GM18498 (cell line): ENCODE measurements around the gene TUBGCP3.

Experiments
- ATAC-seq: cut with Tn5 transposase; IDR thresholded peaks from one replicate; pipeline ENCODE4 v1.9.1; 2021; ENCODE audit warnings: mild to moderate bottlenecking, moderate library complexity; ENCODE audit not compliant: unreplicated experiment

The TUBGCP3 gene

DNA sequence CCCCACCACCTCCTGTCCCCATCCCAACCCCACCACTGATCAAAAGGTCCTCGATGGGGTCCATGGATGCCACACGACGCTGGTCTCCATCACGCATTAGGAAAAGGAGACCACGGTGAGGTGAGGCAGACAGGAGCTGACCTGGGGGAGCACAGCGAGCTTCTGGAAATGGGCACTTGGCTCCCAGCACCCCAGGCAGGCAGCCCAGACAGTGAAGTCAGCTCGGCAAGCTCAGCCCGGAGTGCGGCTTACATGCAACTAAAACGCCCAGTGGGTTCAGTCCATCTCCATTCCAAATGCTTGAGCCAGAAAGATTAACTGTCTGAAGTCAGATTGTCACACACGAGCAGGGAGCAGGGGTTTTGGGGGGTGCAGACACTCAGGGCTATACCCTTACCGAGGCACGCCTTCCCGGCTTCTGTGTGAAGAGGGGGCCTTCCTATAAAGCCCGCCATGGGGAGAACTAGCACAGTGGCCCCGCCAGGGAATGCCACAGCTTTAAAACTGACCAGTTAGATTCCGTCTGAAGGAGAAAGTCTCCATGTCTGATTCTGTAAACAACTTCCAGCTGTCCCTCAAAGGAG, 132.4 kb downstream of the TUBGCP3 start:
- no peak for ATAC-seq

DNA sequence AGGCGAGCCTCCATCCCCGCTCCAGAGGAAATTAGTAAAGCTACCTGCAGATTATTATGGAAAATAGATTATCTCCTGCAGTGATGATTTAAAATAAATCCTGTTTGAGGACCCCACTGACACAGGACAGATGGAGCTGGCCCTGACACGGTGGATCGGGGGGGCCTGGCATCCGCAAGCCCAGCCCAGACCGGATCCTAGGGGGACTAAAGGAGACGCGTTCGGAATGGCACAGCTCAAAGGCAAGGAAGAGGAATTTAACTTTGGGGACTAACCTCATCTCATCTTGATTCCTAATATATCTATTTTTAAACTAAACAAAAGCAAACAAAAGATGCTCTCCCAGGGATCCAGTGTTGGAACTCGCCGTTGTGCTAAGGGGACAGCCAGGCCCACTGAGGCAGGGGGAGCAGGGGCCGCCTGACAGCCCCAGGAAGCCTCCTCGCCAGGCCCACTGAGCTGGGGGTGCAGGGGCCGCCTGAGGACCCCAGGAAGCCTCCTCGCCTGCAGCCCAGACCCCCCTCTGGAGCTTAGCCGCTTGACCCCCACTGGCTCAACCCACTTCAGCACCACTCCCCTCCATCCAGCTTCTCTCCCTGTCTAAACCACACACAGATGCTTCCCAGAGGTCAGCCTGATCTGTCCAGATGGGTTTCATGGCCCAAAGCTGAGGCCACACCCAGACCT, 133.2 kb downstream of the TUBGCP3 start:
- ATAC-seq = no peak

DNA sequence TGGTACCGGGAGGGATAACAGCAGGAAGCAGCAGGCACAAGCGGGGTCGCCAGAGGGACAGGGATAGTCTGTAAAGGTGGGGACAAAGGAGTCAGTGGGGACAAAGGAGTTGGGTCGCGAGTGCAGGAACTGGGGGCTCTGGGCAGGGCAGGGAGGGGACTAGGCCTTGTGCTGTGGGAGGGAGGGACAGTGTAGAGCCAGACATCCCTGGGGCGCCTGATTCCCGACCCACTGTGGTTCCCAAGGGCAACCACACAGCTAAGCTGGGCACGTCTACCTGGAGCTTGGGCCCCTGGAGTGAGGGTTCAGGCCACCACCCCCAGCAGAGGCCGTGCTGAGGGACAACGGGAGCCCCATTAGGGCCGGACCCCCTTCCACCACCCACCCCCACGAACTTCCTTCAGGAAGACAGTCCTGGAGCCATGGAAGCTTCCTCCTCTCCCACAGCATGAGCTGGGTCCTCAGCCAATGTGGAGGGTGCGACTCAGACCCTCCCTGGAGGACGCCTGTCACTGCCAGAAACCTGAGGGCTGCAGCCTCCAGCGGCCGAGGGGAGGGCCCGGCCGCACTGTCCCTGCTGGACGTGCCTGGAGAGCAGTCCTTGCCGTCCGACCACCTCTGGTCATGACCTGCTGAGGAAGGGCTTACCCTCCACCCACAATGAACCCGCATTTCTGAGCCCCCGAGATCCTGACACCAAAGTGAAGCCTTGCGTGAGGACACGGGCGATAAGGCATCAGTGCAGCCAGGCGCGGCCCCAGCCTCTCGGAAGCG, 133.9 kb downstream of the TUBGCP3 start:
- ATAC-seq = no peak

DNA sequence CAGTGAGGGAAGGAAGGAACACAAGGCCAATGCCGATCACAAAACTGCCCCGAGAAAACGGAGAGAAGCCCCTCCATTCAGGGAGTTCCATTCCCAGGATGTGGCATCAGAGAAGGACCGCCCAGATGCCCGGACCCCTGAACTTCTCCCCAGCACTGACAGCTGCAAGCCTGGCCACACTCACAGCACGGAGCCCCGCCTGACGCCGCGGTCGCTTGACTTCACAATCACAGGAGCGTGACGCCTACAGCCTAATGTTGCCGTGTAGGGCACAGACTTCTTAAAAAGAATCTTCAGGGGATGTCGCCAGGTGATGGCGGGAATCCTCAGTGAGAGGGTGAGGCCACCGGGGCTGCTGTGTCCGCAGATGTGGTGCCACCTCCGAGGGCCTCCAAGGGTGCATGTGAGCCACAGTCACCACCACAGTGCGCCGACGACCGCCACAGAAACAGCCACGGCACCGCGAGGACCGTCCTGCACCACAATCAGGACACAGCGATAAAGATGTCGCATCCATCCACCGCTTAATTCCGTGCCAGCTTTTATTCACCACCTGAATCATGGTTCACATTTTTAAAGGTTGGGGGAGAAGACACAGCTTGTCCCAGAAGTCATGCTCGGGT, 134.6 kb downstream of the TUBGCP3 start:
- ATAC-seq = no peak

DNA sequence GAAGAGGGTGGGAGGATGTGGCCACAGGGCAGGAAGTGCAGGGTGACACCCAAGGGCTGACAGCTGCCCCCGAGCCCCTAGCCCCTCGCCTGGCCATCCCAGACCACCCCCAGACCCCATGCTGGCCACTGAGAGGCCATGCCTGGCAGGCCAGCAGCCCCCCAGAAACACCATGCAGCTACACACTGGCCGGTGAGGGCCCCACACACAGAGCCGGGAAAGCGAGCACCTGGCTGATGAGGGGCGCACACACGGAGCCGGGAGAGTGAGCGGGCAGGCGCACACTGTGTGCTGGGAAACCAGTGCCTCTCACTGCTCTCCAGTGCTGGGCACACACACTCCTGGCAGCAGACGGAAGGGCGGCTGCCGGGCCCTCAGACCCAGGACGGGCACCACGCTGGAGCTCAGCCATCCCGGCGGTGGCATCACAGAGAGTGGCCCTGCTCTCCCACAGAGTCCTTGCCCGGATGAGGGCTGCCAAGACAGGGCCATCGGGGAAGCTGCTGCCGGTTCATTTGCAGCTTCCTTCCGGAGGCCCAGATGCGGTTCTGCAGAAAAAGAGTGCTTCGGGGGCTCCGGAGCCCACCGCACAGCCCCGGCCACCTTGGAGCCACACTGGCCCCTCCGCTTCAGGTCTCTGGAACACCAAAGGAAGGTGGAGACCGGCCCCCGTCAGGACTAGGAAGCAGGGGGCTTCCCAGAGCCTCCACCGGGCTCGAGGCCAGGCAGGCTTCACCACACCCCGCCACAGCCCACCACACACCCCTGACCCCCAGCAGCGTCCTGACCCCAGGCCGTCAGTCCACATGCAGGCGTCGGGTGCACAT, 135.4 kb downstream of the TUBGCP3 start:
- ATAC-seq = no peak

DNA sequence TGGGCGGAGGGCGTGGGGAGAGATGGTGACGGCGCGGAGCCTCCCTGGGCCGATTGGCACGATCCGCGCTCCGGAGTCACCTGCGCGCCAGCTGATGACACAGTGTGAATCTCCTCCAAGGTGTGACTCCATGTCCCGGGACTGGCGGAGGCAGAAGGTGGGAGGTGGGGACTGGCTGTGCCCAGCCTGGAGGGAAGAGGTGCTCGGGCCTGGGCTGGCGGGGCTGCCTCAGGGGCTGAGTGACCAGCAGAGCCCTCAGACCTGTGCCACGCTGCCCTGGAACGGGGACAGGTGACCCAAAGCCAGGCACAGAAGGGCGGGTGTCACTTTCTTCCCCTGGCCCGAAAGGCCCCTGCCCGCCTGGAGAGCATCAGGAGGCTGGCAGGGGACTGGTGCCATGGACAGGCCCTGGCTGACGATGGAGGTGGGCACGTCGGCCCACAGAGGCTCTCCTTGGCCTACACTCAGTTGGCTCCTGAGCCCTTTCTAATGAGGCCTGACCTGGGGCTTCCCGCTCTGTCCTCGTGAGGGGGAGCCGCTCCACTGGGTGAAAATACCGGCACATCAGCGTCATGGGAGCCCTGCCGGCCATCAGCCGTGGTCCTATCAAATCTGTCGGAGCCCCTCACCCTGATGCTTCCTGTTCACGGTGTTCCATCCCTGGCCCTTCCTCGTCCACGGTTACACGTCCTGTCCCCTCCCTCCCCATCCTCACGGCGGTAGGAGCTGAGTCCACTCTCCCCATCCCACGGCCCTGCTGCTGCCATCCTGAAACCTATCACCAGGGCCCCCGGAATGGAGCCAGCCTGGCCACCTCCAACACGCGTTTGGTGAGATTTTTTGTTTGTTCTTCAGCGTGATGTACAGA, 136.2 kb downstream of the TUBGCP3 start:
- no peak for ATAC-seq

DNA sequence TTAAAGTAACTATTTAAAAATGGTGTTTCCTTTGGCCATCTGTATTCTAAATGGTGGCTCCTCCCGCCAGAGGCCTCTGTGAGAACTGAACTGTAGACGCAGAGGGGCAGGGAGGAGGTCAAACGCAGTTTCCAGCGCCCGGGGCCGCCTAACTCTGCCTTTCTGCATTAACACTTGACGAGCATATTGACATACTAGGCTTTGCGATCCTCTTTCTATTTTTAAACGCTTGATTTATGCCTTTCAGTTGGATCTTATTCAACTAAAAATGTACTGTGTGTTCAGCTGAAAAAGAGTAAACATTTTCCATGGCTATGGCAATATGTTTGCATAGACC, 137.1 kb downstream of the TUBGCP3 start:
- ATAC-seq = no peak

DNA sequence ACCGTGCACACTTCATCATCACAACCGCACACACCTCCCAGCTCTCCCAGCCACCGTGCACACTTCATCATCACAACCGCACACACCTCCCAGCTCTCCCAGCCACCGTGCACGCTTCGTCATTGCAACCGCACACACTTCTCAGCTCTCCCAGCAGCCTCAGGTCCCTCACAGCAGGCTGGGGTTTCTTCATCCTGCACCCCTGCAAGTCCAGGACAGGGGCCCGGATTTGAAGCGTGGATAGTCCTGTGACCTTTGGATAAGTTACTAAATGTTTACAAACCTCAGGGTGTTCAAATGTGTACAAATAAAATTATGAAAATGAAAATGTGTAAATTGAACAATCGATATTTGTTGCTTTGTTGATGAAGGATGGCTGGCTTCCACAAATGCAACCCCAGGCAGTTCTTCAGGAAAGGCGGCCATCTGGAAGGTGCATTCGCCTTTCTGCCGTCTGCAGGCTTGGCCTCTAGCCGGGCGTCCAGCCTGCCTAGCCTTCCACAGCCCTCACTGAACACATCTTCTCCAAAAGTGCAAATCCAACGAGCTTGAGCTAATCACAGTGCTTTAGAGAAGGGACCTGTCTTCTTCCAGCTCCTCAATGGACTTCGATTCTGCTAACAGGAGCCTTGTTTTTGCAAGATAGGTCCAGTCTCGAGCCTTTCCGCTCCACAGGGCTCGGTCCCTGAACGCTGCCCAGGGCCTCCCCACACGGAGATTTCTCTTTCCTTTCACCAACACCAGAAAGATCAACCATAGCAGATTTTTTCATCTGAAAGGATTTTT, 137.6 kb downstream of the TUBGCP3 start:
- ATAC-seq = no peak

DNA sequence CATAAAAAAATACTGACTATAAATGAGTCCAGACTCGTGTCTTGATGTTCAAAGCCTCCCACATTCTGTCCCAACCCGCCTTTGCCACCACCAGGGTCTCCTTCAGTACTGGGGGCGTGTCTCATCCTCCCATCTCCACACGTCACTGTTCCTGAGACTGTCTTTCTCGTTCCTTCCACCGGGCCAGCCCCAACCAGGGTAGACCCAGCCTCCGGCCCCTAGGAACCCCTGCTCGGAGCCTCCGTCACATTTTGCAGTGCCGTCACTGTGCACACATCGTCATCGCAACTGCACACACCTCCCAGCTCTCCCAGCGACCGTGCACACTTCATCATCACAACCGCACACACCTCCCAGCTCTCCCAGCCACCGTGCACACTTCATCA, 138.4 kb downstream of the TUBGCP3 start:
- no peak for ATAC-seq

DNA sequence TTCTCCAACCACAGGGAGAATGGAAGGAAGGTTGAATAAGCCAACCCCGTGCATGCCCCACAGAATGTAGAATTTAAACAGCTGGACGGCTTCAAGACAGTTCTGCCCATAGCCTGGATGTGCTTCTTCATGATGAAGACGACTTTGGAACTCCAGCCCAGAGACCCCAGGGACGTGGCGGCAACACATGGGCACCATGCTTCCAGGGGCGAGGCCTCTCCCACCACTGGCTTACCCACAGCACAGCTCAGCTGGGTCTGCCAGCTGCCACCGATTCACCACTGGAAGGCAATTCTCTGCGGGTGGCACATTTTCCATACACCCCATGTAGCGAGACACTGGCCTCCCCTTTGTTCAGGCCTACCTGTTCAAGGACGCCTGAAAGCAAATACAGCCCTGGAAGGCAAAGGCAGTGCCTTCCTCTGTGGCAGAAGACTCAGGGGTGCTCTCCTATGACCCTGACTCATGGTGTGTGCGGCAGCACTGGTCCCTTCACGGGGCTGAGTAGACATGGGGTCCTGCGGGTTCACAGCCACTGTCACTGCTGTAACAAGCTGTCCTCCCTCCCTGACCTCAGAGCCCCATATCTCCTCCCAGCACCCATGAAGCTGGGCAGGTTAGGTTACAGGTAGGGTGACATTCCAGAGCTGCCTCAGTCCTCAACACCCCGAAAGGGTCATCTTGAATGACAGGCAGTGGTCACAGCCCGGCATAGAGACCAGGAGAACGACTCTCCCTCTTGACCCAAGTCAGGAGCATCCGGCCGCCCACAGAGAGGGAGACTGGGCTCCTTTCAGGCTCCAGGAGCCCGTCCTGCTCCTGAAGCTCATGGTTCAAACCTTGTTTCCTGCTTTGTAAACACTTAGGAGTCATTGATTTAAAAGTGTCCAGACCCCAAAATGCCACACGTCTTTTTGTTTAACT, 139.1 kb downstream of the TUBGCP3 start:
- no peak for ATAC-seq

DNA sequence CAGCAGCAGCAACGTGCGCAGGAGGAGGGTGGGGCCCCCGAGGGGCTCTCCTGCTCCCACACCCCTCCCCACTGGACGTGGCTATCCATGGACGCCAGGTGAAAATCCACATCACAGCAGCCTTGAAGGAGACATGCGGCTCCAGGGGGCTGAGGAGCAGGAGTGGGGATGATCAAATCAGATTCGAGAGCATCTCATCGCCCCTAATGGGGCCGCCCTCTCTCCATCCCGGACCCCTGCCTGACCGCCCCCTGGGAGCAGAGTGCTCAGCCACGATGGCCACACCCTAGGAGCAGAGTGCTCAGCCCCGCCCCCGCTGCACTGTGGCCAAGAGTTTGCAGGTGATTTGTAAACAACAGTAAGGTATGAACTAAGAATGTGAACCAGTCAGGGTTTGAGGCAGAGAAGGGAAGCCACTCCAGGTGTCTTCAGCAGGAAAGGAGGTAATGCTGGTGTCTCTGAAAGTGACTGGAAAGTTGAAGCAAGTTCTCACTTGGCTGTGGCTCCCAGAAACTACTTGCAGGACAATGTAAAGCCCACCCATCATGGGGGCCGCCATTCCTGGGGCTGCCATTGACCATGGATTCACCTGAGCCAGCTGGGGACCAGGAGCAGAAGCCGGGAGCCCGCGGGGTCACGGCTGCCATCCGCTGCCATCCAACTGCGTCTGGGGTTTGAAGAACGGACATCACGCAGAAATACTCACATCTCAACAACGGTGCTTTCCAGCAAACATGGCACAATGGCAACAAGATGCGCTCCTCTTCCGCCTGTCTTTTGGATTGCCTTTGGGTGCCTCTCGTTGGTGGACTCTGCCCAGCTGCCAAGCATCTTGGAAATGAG, 140.0 kb downstream of the TUBGCP3 start:
- ATAC-seq = no peak

DNA sequence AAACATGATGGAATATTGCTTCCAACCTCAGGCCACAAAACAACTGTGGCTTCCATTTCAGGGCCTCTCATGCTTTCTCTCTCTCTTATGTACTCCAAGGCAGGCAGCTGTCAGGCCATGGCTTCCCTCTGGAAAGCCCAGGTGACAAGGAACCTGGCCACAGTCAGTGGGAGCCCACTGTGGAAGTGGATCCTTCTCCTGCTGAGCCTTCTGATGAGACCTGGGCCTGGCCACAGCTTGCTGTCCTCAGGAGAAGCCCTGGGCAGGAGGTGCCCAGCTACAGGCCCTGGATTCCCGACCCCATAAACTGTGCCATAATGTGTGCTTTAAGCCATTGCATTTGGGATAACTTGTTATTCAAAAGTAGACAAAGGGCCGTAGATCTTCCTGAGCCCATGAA, 140.6 kb downstream of the TUBGCP3 start:
- ATAC-seq = no peak

DNA sequence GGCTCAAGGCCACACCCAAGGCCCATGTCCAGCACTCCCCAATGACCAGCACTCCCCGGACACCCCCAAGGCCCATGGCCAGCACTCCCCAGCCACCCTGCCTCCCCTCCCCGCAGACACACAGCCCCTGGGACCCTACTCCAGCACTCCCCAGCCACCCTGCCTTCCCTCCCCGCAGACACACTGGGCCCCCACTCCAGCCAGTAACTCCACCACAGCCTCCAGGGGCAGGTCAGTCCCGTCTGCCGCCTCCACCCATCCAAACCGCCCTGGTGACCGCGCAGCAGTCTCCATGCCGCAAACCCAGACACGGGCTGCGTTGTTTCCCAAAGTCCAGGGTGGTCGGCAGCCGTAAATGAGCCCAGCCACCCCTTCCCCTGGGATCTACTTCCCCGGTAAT, 141.1 kb downstream of the TUBGCP3 start:
- no peak for ATAC-seq

DNA sequence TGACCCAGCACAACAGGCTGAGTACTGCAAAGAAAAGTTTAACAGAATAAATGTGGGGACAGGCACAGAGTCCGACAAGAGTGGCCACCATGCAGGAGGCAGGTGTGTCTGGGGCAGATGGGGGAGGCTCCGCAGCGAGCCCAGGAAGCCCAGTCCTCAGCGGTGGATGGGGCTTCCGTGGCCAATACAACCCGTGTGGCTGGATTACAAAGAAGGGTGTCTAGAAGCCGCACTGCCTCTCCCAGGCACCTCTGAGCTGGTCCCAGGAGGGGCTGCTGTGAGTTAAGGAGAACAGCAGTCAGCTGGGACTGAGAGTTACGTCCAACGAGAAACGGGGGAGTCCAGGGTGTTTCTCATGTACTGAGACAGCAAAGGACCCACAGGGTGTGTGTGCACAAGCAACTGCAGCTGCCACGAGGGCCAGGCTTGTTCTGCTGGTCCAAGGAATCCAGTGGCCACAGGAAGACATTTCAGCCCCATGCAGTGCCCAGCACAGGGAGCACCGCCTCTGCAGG, 141.5 kb downstream of the TUBGCP3 start:
- ATAC-seq = no peak

DNA sequence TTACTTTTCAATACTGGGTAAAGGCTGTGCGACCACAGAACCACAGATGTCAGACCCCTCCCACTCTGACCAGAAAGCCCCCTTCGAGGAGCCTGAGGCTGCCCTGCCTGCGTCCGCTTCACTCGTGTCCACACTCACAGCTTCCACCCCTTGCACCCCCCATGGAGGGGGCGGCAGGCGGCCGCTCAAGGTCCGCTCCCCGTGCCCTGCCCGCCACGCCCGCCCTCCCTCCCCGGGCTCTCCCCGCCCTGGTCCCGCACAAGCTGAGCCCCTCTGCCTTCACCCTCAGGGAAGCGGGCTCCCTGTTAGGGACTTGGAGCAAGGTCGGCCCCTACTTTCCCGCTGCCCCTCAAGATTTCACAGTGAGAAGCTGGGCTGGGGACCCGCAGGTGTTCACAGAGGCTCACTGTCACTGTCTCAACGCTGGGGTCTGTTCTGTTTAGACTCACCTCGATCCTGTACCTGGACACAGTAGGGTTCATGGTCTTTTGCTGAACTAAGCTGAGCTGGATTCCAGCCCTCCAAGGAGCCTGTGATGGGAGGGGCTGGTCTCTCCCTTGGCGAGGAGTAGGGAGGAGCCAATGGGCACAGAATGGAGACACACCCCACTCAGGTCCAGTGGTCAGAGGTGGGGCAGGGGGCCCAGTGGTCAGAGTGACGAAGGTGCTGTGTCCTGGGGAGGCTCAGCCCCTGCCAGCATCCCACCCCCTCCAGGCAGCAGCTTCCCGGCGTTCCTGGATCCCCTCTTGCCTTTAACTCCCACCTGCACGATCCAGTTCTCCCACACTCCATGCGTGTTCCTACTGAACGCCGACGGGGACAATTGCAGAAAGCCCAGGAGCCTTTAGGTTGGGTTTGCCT, 142.3 kb downstream of the TUBGCP3 start:
- ATAC-seq = no peak
